ENCODE measurements around the gene TXNL4B. TPM values are rescaled to one million over a fixed set of nuclear protein-coding genes. Genes with fewer than 3 reads are reported as not detected.
"Not testable (repeated sequence)": the region's sequence is repeated elsewhere in the genome, so short reads cannot be mapped to it uniquely, and the experiment has no call there.

The TXNL4B gene
- total RNA-seq, 1 donor from 2014 or later, result 5.8 TPM

- DNase-seq (ENCODE audit: low read depth), result no peak
Measured at GRCh38 chr16:72073560-72074230, 19.7 kb downstream of the TXNL4B start.

GRCh38 chr16:72072514-72073342, 20.7 kb downstream of the TXNL4B start:
- DNase-seq (ENCODE audit: low read depth), result no peak

GRCh38 chr16:72068930-72069329, 24.5 kb downstream of the TXNL4B start:
- no peak for DNase-seq (ENCODE audit: low read depth)

- peak; percentile 49 for DNase-seq (ENCODE audit: low read depth)
Measured at GRCh38 chr16:72066747-72067146, 26.7 kb downstream of the TXNL4B start.

- no peak for DNase-seq (ENCODE audit: low read depth)
Measured at GRCh38 chr16:72064361-72064894, 29.0 kb downstream of the TXNL4B start.

GRCh38 chr16:72061564-72061963, 31.9 kb downstream of the TXNL4B start:
- DNase-seq (ENCODE audit: low read depth), result no peak

- DNase-seq (ENCODE audit: low read depth), result no peak
Measured at GRCh38 chr16:72060405-72060804, 33.0 kb downstream of the TXNL4B start.

GRCh38 chr16:72059060-72059459, 34.4 kb downstream of the TXNL4B start:
- DNase-seq (ENCODE audit: low read depth), result not testable (repeated sequence)

- DNase-seq (ENCODE audit: low read depth), result not testable (repeated sequence)
Measured at GRCh38 chr16:72057313-72057712, 36.1 kb downstream of the TXNL4B start.

GRCh38 chr16:72055911-72056310, 37.5 kb downstream of the TXNL4B start:
- DNase-seq (ENCODE audit: low read depth), result no peak

- DNase-seq (ENCODE audit: low read depth), result not testable (repeated sequence)
Measured at GRCh38 chr16:72054254-72054847, 39.1 kb downstream of the TXNL4B start, which contains the start of gene HP. Gene HP, plus strand, starts transcription at chr16:72054505. Its CDS starts 148 bp downstream, at chr16:72054653.

GRCh38 chr16:72051818-72052217, 41.6 kb downstream of the TXNL4B start:
- no peak for DNase-seq (ENCODE audit: low read depth)

GRCh38 chr16:72050769-72051464, 42.5 kb downstream of the TXNL4B start:
- DNase-seq (ENCODE audit: low read depth), result peak; percentile 87

GRCh38 chr16:72049110-72049509, 44.3 kb downstream of the TXNL4B start:
- no peak for DNase-seq (ENCODE audit: low read depth)

- DNase-seq (ENCODE audit: low read depth), result no peak
Measured at GRCh38 chr16:72044825-72045359, 48.5 kb downstream of the TXNL4B start.

- no peak for DNase-seq (ENCODE audit: low read depth)
Measured at GRCh38 chr16:72044296-72044695, 49.1 kb downstream of the TXNL4B start.

- no peak for DNase-seq (ENCODE audit: low read depth)
Measured at GRCh38 chr16:72043539-72043938, 49.9 kb downstream of the TXNL4B start.

GRCh38 chr16:72043058-72043457, 50.4 kb downstream of the TXNL4B start:
- no peak for DNase-seq (ENCODE audit: low read depth)

GRCh38 chr16:72042157-72042660, 51.2 kb downstream of the TXNL4B start:
- peak; percentile 98 for DNase-seq (ENCODE audit: low read depth)

GRCh38 chr16:72036098-72036497, 57.3 kb downstream of the TXNL4B start:
- DNase-seq (ENCODE audit: low read depth), result no peak
